GM11168 (cell line): ENCODE results near the gene GPR132.
"Not testable (repeated sequence)": the region's sequence is repeated elsewhere in the genome, so short reads cannot be mapped to it uniquely, and the experiment has no call there.

Source experiments
- in situ Hi-C: fragments of 300-500 bp; cut with MboI; formaldehyde crosslinking; loops from one replicate; pipeline ENCODE4 v1.12.0; 2022; ENCODE audit warnings: low sequenced_read_pairs; ENCODE audit not compliant: unreplicated experiment

GPR132 gene

GRCh38 chr14:105065280-105066228 is at the start of gene GPR132:
GPR132 (minus strand) TSS chr14:105065430; CDS start chr14:105055420, 10,010 bp downstream.
- in situ Hi-C loops = no loop called here

GRCh38 chr14:105109243-105109642 is 44.0 kb upstream of the GPR132 start:
- in situ Hi-C loops = not testable (repeated sequence)

- in situ Hi-C loops = no loop called here
Observed at GRCh38 chr14:105108516-105108864, 43.3 kb upstream of the GPR132 start.

GRCh38 chr14:105107781-105108515 is 42.7 kb upstream of the GPR132 start:
- in situ Hi-C loops = no loop called here

- in situ Hi-C loops = no loop called here
Observed at GRCh38 chr14:105107351-105107750, 42.1 kb upstream of the GPR132 start.

- in situ Hi-C loops = no loop called here
Observed at GRCh38 chr14:105105158-105105557, 39.9 kb upstream of the GPR132 start.

- in situ Hi-C loops = no loop called here
Observed at GRCh38 chr14:105102893-105103292, 37.7 kb upstream of the GPR132 start.

- in situ Hi-C loops = no loop called here
Observed at GRCh38 chr14:105102361-105102870, 37.2 kb upstream of the GPR132 start.

GRCh38 chr14:105100910-105101309 is 35.7 kb upstream of the GPR132 start:
- in situ Hi-C loops = no loop called here

GRCh38 chr14:105099778-105100177 is 34.5 kb upstream of the GPR132 start:
- in situ Hi-C loops = loop anchor here (10.0 kb wide), 1 partner anchor 45 kb away; no protein-coding TSS in a partner anchor

GRCh38 chr14:105098316-105098715 is 33.1 kb upstream of the GPR132 start:
- in situ Hi-C loops = loop anchor here (10.0 kb wide), 1 partner anchor 46 kb away; no protein-coding TSS in a partner anchor

- in situ Hi-C loops = loop anchor here (10.0 kb wide), 1 partner anchor 47 kb away; no protein-coding TSS in a partner anchor
Observed at GRCh38 chr14:105097794-105098127, 32.5 kb upstream of the GPR132 start.

GRCh38 chr14:105096206-105096875 is 31.1 kb upstream of the GPR132 start:
- in situ Hi-C loops = loop anchor here (10.0 kb wide), 1 partner anchor 48 kb away; no protein-coding TSS in a partner anchor

- in situ Hi-C loops = loop anchor here (10.0 kb wide), 1 partner anchor 49 kb away; no protein-coding TSS in a partner anchor
Observed at GRCh38 chr14:105095236-105095805, 30.1 kb upstream of the GPR132 start.

- in situ Hi-C loops = loop anchor here (10.0 kb wide), 1 partner anchor 50 kb away; no protein-coding TSS in a partner anchor
Observed at GRCh38 chr14:105094193-105094907, 29.1 kb upstream of the GPR132 start.

- in situ Hi-C loops = loop anchor here (10.0 kb wide), 1 partner anchor 51 kb away; no protein-coding TSS in a partner anchor
Observed at GRCh38 chr14:105093431-105094192, 28.4 kb upstream of the GPR132 start.

- in situ Hi-C loops = loop anchor here (10.0 kb wide), 1 partner anchor 52 kb away; no protein-coding TSS in a partner anchor
Observed at GRCh38 chr14:105093038-105093430, 27.8 kb upstream of the GPR132 start.
